Measurements from ENCODE around the gene TOMM70.
A peak's percentile ranks its signal among the peaks of the same experiment; 100 is the strongest.
"Not testable (repeated sequence)": the region's sequence is repeated elsewhere in the genome, so short reads cannot be mapped to it uniquely, and the experiment has no call there.

Gene TOMM70

DNA sequence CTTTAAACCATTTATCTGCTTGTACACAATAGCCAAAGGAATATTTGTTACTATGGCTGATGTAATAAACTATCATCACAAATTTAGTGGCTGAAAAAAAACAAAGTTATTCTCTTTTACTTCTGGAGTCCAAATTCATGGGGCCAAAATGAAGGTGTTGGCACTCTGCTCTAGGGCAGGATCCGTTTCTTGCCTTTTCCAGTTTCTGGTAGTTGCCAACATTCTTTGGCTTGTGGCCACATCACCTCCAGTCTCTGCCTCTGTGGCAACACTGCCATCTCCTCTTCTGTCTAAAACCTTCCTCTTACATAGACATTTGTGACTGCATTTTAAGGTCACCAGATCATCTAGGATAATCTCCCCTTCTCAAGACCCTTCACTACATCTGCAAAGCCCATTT lies 39.0 kb downstream of the TOMM70 start:
- DNase-seq, result no peak

DNA sequence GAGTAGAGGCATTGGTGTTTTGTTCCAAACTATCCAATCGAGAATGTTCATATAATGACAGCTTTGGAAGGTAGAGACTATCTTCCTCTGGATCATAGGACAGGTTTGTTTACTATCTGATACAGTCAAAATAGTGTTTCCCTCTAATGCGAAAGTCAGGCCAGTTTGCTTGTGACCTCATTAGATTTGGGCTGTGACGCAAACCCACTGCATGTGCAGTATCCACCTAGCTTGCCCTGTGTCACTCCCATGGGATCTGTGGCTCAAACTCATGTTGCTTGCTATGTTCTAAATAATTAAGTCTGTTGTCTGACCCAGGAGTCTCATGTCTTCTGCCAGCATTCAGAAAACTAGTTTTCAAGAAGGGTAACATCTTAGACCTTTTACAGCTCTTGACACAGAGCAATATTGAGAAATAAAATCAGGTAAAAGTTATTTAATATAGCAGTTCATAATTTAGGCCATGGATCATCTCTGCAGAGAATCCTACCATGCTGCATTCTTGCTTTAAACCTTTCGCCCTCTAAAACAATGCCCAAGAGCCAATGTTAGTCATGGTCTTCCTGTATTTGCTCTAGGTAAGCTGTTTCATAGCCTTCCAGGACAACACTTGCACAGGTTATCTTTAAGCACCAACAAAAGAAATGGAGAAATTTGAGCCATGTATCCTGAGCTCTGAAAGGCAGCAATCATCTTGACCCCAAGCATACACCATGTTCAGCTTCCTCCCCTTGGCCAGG lies 40.0 kb downstream of the TOMM70 start:
- no peak for DNase-seq

DNA sequence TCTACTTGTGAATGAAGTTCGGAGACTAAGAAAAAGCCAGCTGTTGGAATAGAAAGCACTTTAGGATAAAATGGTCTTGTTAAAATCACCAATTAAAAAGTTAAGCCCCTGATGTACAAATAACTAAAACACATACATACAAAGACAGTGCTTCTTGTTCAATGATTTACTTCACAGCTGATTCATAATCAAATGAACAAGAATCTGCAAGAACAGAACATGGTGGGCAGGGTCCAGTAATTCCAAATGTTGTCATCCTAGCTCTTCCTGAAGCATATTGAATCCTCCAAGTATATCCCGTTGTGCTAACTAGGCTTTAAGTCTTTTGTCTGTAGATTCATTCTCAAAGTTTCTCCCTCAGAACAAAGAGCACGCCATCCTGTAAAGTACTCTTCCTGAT lies 41.9 kb downstream of the TOMM70 start:
- DNase-seq, result no peak

DNA sequence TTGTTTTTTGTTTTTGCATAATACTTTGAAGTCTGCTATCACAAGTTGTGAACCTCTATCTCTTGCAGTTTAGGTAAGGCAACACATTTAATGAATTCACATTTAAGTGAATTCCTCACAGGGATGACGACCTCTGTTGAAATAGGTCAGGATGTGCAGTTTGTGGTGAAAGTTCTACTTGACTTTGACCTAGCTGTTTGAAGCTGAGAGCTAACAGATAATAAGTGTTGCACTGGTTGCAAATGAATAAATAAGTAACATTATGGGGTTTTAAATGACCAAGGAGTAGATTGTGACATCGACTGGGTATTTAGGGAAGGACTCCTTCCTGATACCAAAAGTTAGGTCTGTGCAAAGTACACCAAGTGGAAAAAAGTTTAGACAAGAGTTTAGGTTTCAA lies 42.5 kb downstream of the TOMM70 start:
- DNase-seq, result no peak

DNA sequence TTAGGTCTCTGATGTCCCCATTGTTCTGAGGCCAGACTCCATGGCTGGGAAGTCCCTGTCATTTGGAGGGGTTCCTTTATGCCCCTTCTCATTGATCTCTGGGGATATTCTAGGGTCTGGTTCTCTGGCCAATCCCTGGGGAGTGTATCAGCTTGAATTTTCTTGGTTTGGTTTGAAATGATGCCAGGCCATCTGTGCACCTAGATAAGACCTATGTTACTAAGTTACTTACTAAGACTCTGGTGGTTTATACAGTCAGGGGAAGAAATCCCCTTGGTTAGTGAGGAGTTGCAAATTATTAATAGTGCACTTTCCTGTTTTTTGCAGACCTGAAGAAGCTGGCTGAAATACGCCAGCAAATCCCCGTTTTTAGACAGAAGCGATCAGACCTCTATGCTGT lies 46.0 kb downstream of the TOMM70 start:
- DNase-seq, result no peak

DNA sequence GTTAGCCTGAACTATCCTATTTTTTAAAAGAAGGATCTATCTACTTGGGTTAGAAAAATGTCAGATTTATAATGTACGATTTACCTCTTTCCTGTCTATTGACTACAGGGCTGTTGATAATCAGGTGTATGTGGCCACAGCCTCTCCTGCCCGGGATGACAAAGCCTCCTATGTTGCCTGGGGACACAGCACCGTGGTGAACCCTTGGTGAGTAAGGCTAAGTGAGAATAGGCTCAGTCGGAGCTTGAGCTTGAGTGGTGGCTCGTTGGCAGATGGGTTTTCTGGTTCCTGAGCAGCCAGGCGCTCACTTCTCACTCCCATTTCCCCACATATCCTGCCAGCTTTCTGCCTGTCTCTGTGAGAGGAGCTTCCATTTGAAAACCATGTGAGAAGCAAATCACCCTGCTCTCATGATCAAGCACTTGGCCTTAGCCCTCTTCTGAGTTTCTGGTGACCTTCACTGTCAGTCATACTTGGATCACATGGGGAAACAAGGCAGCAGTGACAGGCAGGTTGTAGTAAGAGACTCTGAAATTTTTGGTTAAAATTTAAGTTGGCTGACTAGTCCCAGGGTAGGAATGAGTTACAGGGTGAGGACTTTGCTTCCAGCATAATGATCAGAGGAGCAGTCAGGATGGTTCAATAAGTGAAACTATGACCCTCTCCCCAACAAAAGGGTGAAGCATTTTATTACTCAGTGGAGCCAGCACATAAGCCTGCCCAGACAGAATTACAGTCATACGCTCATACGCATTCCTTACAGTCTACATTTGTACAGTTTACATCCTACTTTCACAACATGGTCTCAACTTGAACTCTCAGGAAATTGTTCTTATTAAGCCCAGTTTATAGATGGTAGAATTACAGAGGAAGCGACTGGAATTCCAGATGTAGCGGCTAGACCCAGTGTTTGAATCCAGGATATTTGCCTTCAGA lies 48.3 kb downstream of the TOMM70 start:
- DNase-seq, result peak; percentile 59

DNA sequence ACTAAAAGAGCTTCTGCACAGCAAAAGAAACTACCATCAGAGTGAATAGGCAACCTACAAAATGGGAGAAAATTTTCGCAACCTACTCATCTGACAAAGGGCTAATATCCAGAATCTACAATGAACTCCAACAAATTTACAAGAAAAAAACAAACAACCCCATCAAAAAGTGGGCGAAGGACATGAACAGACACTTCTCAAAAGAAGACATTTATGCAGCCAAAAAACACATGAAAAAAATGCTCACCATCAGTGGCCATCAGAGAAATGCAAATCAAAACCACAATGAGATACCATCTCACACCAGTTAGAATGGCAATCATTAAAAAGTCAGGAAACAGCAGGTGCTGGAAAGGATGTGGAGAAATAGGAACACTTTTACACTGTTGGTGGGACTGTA lies 49.1 kb downstream of the TOMM70 start:
- not testable (repeated sequence) for DNase-seq

DNA sequence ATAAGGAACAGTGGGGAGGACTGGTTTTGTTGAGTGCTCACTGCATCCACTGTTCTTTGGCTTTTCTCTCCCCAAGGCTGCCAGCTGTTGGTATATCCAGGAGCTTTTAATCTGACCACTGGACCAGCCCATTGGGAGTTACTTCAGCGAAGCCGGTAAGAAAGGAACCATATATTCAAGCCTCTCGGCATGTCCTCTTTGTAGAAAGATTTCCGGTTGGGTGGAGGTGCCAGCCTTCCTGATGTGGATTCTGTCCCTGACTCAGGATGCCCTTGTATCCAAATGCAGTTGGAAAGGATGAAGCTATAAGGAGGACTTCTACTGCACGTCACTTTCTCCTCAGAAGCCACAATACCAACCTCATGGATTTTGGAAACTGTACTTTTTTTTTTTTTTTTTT lies 52.2 kb downstream of the TOMM70 start:
- DNase-seq, result no peak

DNA sequence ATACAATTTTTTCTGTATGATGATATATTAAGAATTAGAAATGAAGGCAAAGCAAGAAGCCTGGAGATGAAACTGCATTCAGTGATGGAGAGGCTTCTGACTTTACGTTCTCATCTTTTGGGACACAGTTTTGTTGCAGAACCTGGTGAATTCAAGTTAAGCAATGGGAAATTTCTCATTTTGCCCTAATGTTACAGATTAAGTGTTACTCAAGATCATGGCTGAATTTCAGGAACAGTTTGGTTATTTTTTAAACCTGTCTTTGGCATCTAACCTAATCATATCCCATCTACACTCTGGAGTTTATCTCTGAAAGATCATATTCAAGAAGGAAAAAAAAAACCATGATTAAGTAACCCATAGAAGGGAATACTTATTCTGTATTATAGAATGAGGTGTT lies 60.4 kb downstream of the TOMM70 start:
- no peak for DNase-seq

DNA sequence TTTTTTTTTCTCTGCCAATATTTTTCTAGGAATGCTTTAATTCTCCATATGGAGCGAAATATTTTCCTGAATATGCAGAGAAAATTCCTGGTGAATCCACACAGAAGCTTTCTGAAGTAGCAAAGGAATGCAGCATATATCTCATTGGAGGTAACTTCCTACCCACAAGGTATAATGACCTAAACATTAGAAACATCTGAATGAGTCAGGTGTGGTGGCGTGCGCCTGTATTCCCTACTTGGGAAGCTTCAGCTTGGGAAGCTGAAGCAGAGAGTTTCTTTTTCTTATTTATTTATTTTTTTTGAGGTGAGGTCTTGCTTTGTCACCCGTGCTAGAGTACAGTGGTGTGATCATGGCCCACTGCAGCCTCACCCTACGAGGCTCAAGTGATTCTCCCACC lies 61.1 kb downstream of the TOMM70 start:
- DNase-seq, result no peak

DNA sequence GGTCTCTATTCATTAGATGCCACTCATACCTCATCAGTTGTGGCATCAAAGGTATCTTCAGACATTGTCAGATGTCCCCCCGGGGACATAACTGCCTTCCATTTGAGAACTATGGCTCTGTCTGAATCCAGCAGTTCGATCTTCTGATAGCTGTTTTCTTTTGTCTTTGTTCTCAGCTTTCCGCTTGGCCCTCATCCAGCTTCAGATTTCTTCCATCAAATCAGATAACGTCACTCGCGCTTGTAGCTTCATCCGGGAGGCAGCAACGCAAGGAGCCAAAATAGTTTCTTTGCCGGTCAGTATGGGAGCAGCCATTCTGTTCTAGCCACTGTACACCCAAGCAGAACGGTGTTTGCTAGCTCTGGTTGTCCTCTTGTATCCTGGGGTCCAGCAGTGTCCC lies 62.0 kb downstream of the TOMM70 start:
- DNase-seq, result no peak

DNA sequence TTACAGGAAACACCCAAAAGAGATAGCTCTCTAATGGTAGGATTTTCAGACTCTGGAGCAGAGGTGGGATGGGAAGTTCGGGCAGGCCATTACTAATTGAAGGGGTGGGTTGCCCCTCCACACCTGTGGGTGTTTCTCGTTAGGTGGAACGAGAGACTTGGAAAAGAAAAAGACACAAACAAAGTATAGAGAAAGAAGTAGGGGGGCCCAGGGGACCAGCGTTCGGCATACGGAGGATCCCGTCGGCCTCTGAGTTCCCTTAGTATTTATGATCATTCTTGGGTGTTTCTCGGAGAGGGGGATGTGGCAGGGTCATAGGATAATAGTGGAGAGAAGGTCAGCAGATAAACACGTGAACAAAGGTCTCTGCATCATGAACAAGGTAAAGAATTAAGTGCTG lies 64.7 kb downstream of the TOMM70 start:
- not testable (repeated sequence) for DNase-seq

DNA sequence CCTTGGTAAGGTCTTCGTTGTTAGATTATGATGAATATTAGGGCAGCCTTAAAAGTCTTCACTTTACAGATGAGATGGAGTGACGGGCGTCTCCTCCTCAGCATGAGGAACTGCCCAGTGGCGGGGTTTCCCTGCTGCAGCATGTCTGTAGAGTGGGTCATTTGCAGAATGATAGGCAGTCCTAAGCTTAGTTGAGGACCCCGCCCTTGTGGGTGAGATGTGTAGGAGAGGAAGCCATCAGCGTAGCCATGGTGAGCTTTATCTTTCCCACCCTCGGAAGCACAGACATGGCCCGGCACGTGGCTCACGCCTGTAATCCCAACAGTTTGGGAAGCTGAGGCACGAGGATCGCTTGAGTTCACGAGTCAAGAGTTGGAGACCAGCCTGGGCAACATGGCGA lies 65.5 kb downstream of the TOMM70 start:
- peak; percentile 14 for DNase-seq

DNA sequence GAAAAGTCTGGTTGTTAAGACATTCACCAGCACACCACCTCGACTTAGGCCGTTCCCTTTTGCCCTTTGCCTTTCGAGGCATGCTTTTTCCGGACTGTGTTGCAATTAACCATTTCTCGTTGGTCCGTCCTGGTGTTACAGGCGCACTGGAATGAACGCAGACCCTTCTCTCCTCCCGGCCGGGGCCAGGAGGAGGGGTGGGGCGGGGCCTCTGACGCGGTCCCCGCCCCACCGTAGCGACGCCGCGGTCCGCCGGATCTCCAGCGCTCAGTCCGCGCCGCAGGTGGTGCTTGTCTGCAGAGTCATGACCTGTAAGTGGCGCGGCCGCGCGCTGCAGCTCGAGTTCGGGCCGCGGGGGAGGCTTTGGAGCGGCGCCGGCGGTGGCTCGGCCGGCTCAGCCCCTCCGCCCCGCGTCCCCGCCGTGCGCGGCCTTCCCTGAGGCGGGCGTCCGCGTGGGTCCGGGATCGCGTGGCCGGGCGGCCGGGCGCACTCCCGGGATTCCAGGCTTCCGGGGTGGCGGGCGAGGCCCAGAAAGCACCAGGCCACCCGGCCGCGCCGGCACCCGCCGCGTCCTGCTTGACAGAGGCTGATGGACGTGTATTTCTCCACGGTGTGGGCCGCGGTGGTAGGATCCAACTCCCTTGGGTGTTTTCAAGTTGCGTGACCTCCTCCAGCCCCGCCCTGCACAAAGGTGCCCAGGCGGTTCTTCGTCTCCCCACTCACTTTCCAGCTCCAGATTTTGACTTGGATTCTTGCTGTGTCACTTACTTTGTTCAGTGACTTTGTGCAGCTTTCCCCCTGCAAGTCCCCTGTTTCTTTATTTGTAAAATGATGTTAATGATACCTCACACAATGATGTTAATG lies 66.2 kb downstream of the TOMM70 start, which contains the start of gene NIT2:
TSS of gene NIT2 (plus strand) at position 270 of the 864 bp plus-strand sequence. CDS start at position 305, 35 bp downstream.
- DNase-seq, result peak; percentile 75

DNA sequence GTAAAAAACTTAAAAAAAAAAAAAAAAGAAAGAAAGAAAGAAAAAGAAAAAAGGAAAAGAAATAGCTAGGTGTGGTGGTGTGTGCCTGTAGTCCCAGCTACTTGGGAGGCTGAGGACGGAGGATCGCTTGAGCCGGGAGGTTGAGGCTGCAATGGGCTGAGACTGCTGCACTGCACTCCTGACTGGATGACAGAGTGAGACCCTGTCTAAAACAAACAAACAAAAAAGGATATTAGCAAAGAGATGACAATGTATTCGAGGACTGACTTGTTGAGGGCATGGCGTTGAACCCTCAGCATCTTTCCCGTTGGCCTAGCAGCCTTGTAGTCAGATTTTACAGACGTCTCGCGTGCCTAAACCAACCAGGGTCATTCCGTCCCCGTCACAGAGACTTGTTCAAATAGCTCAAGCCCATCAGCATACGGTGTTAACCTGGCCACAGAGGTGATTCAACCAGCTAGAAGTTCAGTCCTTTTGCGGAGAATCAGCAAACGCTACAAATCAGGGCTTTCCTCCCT lies 66.9 kb downstream of the TOMM70 start:
- no peak for DNase-seq

DNA sequence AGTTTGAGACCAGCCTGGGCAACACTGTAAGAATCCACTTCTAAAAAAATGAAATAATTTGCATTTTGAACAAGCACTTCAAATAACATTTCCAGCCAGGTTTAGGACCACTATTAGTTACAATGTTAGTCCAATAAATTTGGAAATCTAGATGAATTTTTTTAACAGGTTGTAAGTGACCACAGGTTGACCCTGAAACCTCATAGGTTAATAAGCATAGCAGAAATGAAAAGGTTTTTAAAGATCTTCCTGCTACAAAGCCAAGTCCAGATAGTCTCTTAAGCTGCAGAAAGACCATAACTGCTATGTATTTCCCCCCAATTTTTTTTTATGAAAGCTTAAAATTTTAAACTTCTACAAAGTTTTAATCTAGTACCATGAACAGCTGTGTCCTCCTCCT lies 67.8 kb downstream of the TOMM70 start:
- DNase-seq, result no peak

DNA sequence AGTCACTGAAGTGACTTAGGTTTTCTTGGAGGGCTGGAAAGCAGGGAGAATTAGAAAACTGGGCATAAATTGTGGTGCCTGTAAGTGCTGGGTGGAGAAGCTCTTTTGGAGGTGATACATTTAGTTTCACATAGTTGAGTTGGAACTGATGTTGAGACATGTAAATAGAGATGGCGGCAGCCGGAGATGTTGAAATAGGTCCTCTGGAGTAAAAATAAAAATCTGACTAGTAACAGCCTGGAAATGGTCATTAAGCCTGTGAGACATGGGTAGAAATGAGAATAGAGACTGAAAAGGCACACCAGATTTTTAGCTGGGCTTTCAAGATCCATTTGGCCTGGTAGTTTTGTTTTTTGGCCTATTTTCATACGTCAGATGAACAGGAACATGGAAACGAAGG lies 69.2 kb downstream of the TOMM70 start:
- no peak for DNase-seq

DNA sequence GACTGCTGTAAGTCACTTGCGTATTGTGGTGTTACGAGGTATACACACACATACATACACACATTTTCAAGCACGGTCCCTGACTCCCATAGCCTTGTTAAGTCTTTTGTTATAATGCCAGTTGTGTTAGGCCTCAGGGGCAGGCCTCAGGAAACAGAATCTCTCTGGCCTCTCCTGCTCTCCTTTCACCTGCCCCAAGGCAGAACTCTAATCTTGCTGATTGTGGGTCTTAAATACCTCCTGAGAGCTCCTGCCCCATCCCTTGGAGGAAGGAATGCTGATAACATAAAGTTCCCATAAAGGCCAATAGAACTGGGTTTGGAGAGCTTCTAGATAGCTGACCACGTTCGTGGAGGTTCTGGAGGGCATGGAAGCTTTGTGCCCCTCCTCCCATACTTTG lies 70.2 kb downstream of the TOMM70 start:
- DNase-seq, result no peak

DNA sequence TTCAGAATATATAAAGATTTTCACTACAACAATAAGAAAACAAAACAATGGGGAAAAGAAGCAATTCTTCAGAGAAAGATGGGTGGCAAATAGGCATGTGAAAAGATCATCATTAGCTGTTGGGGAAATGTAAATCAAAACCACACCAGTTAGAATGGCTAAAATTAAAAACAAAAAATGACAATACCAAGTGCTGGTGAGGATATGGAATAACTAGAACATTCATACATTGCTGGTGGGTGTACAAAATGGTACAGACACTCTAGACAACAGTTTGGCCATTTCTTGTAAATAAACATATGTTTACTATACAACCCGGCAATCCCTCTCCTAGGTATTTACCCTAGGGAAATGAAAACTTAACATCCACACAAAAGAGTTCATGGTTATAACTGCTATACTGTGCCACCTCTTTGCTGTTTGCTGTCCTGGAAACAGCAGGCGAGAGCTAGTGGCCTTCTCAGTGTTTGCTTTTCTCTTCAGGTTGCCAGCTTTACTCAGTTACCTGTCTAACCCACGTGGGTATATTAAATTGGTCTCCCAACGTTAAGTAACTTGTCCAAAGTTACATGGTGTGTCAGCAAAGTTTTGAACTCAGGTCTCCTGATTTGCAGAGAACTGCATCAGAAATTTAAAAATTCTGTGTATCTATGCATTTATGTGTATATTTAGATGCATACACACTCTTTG lies 70.9 kb downstream of the TOMM70 start:
- DNase-seq, result no peak

DNA sequence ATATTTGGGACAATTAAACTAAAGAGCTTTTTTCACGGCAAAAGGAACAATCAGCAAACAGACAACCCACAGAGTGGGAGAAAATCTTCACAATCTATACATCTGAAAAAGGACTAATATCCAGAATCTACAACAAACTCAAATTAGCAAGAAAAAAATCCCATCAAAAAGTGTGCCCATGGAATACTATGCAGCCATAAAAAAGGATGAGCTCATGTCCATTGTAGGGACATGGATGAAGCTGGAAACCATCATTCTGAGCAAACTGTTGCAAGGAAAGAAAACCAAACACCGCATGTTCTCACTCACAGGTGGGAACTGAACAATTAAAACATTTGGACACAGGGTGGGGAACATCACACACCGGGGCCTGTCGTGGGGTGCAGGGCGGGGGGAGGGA lies 73.5 kb downstream of the TOMM70 start:
- not testable (repeated sequence) for DNase-seq

DNA sequence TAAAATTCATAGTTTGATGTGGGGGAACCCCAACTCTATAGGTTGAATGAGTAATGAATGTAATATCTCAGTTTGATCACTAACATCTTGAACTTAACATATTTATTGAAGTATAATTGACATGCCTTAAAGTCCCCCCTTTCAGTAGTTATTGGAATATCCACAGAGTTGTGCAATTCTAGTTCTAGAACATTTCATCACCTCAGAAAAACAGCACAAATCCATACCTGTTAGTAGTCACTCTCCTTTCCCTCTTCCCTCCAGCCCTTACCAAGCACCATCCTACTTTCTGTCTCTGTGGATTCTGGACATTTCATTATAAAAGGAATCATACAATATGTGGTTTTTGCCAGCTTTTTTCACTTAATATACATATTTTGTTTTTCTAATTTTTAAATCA lies 75.1 kb downstream of the TOMM70 start:
- no peak for DNase-seq

DNA sequence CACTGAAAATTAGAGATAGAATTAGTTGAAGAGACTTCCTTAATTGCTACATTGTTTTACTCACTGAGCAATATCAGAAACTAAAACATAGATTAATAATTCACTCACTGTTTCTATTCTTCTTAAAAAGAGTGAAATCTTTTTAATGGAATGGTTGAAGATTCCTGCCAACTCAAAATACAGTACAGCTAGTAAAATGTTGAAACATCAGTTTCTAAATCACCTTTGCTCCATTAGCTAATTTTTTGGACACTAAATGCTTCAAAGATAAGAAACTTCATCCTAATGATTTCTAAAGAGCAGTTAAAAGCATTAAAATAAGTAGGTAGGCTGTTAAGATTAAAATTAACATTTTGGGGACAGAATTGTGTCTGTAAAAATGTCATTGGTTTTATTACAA lies 76.8 kb downstream of the TOMM70 start:
- DNase-seq, result no peak
